B cell (primary cell): ENCODE measurements around the gene COL6A5. TPM values are rescaled to one million over a fixed set of nuclear protein-coding genes. Genes with fewer than 3 reads are reported as not detected.

Experiments
- ATAC-seq: fragments of 200-7000 bp; cut with Tn5 transposase; one replicate; pipeline ENCODE4 v1.10.0; 2021; ENCODE audit warnings: low read depth, mild to moderate bottlenecking, moderate number of reproducible peaks, moderate library complexity
- CTCF ChIA-PET: fragments of 350-600 bp; sonication (Branson Sonifier 250); formaldehyde crosslinking; loops from one replicate; lab custom pipeline; 2021; ENCODE audit warnings: antibody characterized with exemption, inconsistent platforms; lab: Charles Lee
- POLR2A ChIA-PET: fragments of 350-600 bp; sonication (Branson Sonifier 250); formaldehyde crosslinking; loops from one replicate; lab custom pipeline; 2021; ENCODE audit warnings: antibody characterized with exemption; lab: Charles Lee
- DNase-seq: peaks from one replicate; pipeline ENCODE4 v3.0.0; 2013
- H2AFZ ChIP-seq: 2 replicates; pipeline ENCODE4 v1.6.1; 2012; ENCODE audit warnings: mild to moderate bottlenecking, low read depth, low read length; ENCODE audit not compliant: insufficient read depth, poor library complexity, severe bottlenecking
- H3K27ac ChIP-seq, 2 donors: 1 replicate in 1 of 2; 2 replicates in 1 of 2; pipeline ENCODE4 v1.5.1; 2012 to 2013; ENCODE audit warnings: low read length in 2 of 2, mild to moderate bottlenecking in 2 of 2, moderate library complexity in 1 of 2
- H3K27me3 ChIP-seq, 4 experiments: fragments of 200-600 bp in 1 of 4; sonication (generic) in 1 of 4; replicated peaks in 1 of 4; 1 replicate in 2 of 4; 2 replicates in 2 of 4; pipeline versions ENCODE4 v1.6.1 to v1.7.0; 2013 to 2016; ENCODE audit warnings: low read length in 3 of 4, mild to moderate bottlenecking in 2 of 4, mixed read lengths in 1 of 4, moderate library complexity in 1 of 4; ENCODE audit not compliant: insufficient read depth in 4 of 4, control insufficient read depth in 3 of 4; ENCODE audit errors: control extremely low read depth in 1 of 4
- H3K36me3 ChIP-seq, 2 experiments: replicated peaks in 1 of 2; 1 replicate in 1 of 2; 2 replicates in 1 of 2; pipeline versions ENCODE4 v1.6.1 to v1.7.1; 2013; ENCODE audit warnings: low read length in 1 of 2; ENCODE audit not compliant: insufficient read depth in 2 of 2, control insufficient read depth in 1 of 2; ENCODE audit errors: control extremely low read depth in 1 of 2, extremely low read depth in 1 of 2
- H3K4me1 ChIP-seq, 2 donors: fragments of 200-600 bp in 1 of 2; sonication (generic) in 1 of 2; 1 replicate in 1 of 2; 2 replicates in 1 of 2; pipeline versions ENCODE4 v1.5.1 to v1.6.1; 2013 to 2017; ENCODE audit warnings: low read length in 2 of 2; ENCODE audit not compliant: control insufficient read depth in 2 of 2, insufficient read depth in 2 of 2
- H3K4me2 ChIP-seq: replicated peaks from 2 replicates; pipeline ENCODE3; 2012; ENCODE audit warnings: mild to moderate bottlenecking, low read depth, low read length; ENCODE audit not compliant: poor library complexity, severe bottlenecking
- H3K4me3 ChIP-seq, 5 experiments: fragments of 200-600 bp in 1 of 5; sonication (generic) in 1 of 5; 1 replicate in 3 of 5; 2 replicates in 2 of 5; pipeline versions ENCODE4 v1.5.1 to v1.7.0; 2011 to 2016; ENCODE audit warnings: low read length in 4 of 5, mild to moderate bottlenecking in 4 of 5, low read depth in 2 of 5, control low read depth in 1 of 5, moderate library complexity in 1 of 5; ENCODE audit not compliant: insufficient read depth in 1 of 5; ENCODE audit errors: control extremely low read depth in 1 of 5, extremely low read depth in 1 of 5
- H3K79me2 ChIP-seq: fragments of 200-600 bp; sonication (generic); one replicate; pipeline ENCODE4 v1.6.0; 2016; ENCODE audit warnings: low read length; ENCODE audit not compliant: control insufficient read depth, insufficient read depth
- H3K9ac ChIP-seq: fragments of 200-600 bp; sonication (generic); 2 replicates; pipeline ENCODE4 v1.6.1; 2017; ENCODE audit warnings: mild to moderate bottlenecking, low read length, moderate library complexity
- H3K9me3 ChIP-seq, 3 donors: one replicate each; pipeline versions ENCODE4 v1.6.1 to v1.7.1; 2013; ENCODE audit warnings: low read length in 2 of 3; ENCODE audit not compliant: control insufficient read depth in 2 of 3, insufficient read depth in 1 of 3; ENCODE audit errors: control extremely low read depth in 1 of 3
- H4K20me1 ChIP-seq: 2 replicates; pipeline ENCODE4 v1.6.0; 2012; ENCODE audit warnings: mild to moderate bottlenecking, low read length; ENCODE audit not compliant: insufficient read depth, control insufficient read depth, poor library complexity, severe bottlenecking
- H3K27ac Mint-ChIP-seq: one replicate; pipeline ENCODE4 v1.8.0; 2021; ENCODE audit warnings: mixed read lengths
- H3K27me3 Mint-ChIP-seq: one replicate; pipeline ENCODE4 v1.8.0; 2021; ENCODE audit warnings: mixed read lengths
- H3K4me1 Mint-ChIP-seq: one replicate; pipeline ENCODE4 v1.8.0; 2021; ENCODE audit warnings: mixed read lengths
- H3K4me3 Mint-ChIP-seq: one replicate; pipeline ENCODE4 v1.8.0; 2021; ENCODE audit warnings: mixed read lengths
- H3K9me3 Mint-ChIP-seq: one replicate; pipeline ENCODE4 v1.8.0; 2022; ENCODE audit warnings: mixed read lengths; ENCODE audit not compliant: insufficient read depth
- EZH2 ChIP-seq: IDR thresholded peaks from 2 replicates; pipeline ENCODE4 v1.6.1; 2012; ENCODE audit warnings: borderline replicate concordance, low read depth, mild to moderate bottlenecking, moderate library complexity, low read length; ENCODE audit not compliant: insufficient read depth, poor library complexity, severe bottlenecking
- WGBS: methylation state at CpG from one replicate; pipeline ENCODE4 v1.1.5; 2013; ENCODE audit warnings: missing lambda C conversion rate; ENCODE audit not compliant: insufficient coverage; 5-methylcytosine and 5-hydroxymethylcytosine counted together
- intact Hi-C: fragments of 100-400 bp; cut with micrococcal nuclease; formaldehyde crosslinking; loops from one replicate; pipeline ENCODE4 v1.10.0; 2022
- polyA plus RNA-seq: library from polyadenylated mRNA; depleted of rRNA; stranded (reverse); fragments of >200 nt; gene quantifications from 2 replicates; pipeline ENCODE4 v1.2.3, GENCODE V29; 2012
- total RNA-seq, 2 donors: library from RNA; stranded (reverse); fragments of 120-200 nt in 1 of 2; gene quantifications; 1 replicate in 1 of 2; 2 replicates in 1 of 2; pipeline versions ENCODE4 v1.2.3 to v1.2.4, GENCODE V29; 2013 to 2022
- TF ChIP-seq, protein P1 (sequence below): fragments of 200-600 bp; IDR thresholded peaks from one replicate; pipeline ENCODE4 v1.8.0; 2022; ENCODE audit warnings: antibody characterized with exemption, mild to moderate bottlenecking

COL6A5 gene
- total and polyA plus RNA-seq, 2 donors (not counting 1 experiment from before 2014, with no cell fraction given): not detected

GRCh38 chr3:130310109-130310508 lies 35.4 kb upstream of the COL6A5 start:
- Histone ChIP-seq H3K27me3 (peaks cover 0 to 2% (median 0%) of the 10 kb centered on the region in 4 experiments), H3K79me2 (no peaks in the 10 kb centered on the region), H3K4me3 (no peak overlapping the region), H3K4me1 (no peaks in the 10 kb centered on the region), H4K20me1 (no peaks in the 10 kb centered on the region), H3K9ac (no peak overlapping the region), H3K9me3 (peaks cover 0 to 4% (median 0%) of the 10 kb centered on the region in 3 donors), H3K4me2 (no peak overlapping the region), H2AFZ (no peak overlapping the region), H3K36me3 (no peaks in the 10 kb centered on the region), H3K27ac (no peak overlapping the region)
- peaks cover 4% of the 10 kb centered on the region for H3K27me3 Mint-ChIP-seq
- no peak overlapping the region for H3K4me3 Mint-ChIP-seq
- H3K27ac Mint-ChIP-seq: no peak overlapping the region
- 100% methylated on average over 1 of the region's 4 CpGs for WGBS
- ChIA-PET CTCF (no interaction called here), POLR2A (no interaction called here)
- peaks cover 4% of the 10 kb centered on the region for H3K9me3 Mint-ChIP-seq
- TF ChIP-seq, protein P1, sequence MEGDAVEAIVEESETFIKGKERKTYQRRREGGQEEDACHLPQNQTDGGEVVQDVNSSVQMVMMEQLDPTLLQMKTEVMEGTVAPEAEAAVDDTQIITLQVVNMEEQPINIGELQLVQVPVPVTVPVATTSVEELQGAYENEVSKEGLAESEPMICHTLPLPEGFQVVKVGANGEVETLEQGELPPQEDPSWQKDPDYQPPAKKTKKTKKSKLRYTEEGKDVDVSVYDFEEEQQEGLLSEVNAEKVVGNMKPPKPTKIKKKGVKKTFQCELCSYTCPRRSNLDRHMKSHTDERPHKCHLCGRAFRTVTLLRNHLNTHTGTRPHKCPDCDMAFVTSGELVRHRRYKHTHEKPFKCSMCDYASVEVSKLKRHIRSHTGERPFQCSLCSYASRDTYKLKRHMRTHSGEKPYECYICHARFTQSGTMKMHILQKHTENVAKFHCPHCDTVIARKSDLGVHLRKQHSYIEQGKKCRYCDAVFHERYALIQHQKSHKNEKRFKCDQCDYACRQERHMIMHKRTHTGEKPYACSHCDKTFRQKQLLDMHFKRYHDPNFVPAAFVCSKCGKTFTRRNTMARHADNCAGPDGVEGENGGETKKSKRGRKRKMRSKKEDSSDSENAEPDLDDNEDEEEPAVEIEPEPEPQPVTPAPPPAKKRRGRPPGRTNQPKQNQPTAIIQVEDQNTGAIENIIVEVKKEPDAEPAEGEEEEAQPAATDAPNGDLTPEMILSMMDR: no peak
- TF ChIP-seq EZH2: no peak
- DNase-seq (no peak), ATAC-seq (no peak)
- intact Hi-C loops: no loop called here
- H3K4me1 Mint-ChIP-seq: no peaks in the 10 kb centered on the region

GRCh38 chr3:130312374-130312773 lies 33.1 kb upstream of the COL6A5 start:
- no peaks in the 10 kb centered on the region for H3K36me3 ChIP-seq
- H4K20me1 ChIP-seq: no peaks in the 10 kb centered on the region
- H3K27ac ChIP-seq: no peak overlapping the region
- ChIA-PET CTCF (no interaction called here), POLR2A (no interaction called here)
- no peak for TF ChIP-seq EZH2
- TF ChIP-seq, protein P1: no peak
- H3K79me2 ChIP-seq: no peaks in the 10 kb centered on the region
- intact Hi-C loops: no loop called here
- peaks cover 0 to 2% (median 0%) of the 10 kb centered on the region in 4 experiments for H3K27me3 ChIP-seq
- H3K4me1 ChIP-seq: no peaks in the 10 kb centered on the region
- H3K4me3 Mint-ChIP-seq: no peak overlapping the region
- no peak overlapping the region for H2AFZ ChIP-seq
- H3K9me3 ChIP-seq: peaks cover 0 to 4% (median 0%) of the 10 kb centered on the region in 3 donors
- DNase-seq: no peak
- H3K4me3 ChIP-seq: no peak overlapping the region
- H3K27me3 Mint-ChIP-seq: peaks cover 4% of the 10 kb centered on the region
- H3K9ac ChIP-seq: no peak overlapping the region
- peaks cover 4% of the 10 kb centered on the region for H3K9me3 Mint-ChIP-seq
- H3K4me1 Mint-ChIP-seq: no peaks in the 10 kb centered on the region
- no peak for ATAC-seq
- no peak overlapping the region for H3K27ac Mint-ChIP-seq
- no peak overlapping the region for H3K4me2 ChIP-seq
